RWPE2 (cell line): ENCODE data around the gene APOE.

Experiments used
- ATAC-seq: fragments of 200-7000 bp; cut with Tn5 transposase; 3 replicates; pipeline ENCODE4 v1.9.1; 2021; ENCODE audit warnings: low read depth
- DNase-seq: peaks from one replicate; pipeline ENCODE4 v3.0.0-alpha.2; 2020; ENCODE audit warnings: low spot score
- H3K27ac ChIP-seq: fragments of 450-650 bp; 2 replicates; pipeline ENCODE4 v1.5.1; 2017; ENCODE audit warnings: mild to moderate bottlenecking; ENCODE audit not compliant: poor library complexity, severe bottlenecking
- H3K27me3 ChIP-seq: fragments of 250-450 bp; sonication (Bioruptor Pico); 2 replicates; pipeline ENCODE4 v1.5.1; 2021; ENCODE audit warnings: mild to moderate bottlenecking, moderate library complexity; ENCODE audit not compliant: insufficient read depth, poor library complexity, severe bottlenecking
- H3K36me3 ChIP-seq: fragments of 250-450 bp; sonication (Bioruptor Pico); 2 replicates; pipeline ENCODE4 v1.5.1; 2020; ENCODE audit warnings: low read depth, mild to moderate bottlenecking, moderate library complexity
- H3K4me1 ChIP-seq: fragments of 250-450 bp; sonication (Bioruptor Pico); 2 replicates; pipeline ENCODE4 v1.5.1; 2021; ENCODE audit warnings: mild to moderate bottlenecking, moderate library complexity; ENCODE audit not compliant: insufficient read depth, poor library complexity, severe bottlenecking
- H3K4me3 ChIP-seq: fragments of 250-450 bp; sonication (Bioruptor Pico); 2 replicates; pipeline ENCODE4 v1.5.1; 2021; ENCODE audit warnings: mild to moderate bottlenecking, moderate library complexity; ENCODE audit not compliant: severe bottlenecking
- H3K9me3 ChIP-seq: fragments of 250-450 bp; sonication (Bioruptor Pico); 2 replicates; pipeline ENCODE4 v1.5.1; 2021; ENCODE audit warnings: mild to moderate bottlenecking, moderate library complexity; ENCODE audit not compliant: severe bottlenecking
- TF ChIP-seq, protein P1 (sequence below): fragments of 450-650 bp; IDR thresholded peaks from one replicate; pipeline ENCODE4 v1.5.1; 2017; ENCODE audit warnings: mild to moderate bottlenecking, moderate library complexity; ENCODE audit not compliant: poor library complexity, severe bottlenecking

Gene APOE

DNA sequence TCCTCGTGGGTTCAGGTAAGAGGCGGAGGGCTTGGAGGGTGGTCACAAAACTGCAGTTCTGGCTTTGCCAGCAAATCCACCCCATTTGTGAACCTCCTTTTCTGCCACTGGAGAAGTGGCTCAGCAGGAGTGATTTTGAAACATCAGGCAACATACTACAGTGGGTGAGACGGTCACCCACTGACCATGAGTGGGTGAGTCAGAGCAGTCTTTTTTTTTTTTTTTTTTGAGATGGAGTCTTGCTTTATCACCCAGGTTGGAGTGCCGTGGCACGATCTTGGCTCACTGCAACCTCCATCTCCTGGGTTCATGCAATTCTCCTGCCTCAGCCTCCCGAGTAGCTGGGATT lies 11.6 kb upstream of the APOE start:
- Histone ChIP-seq H3K4me3 (no peak overlapping the region), H3K36me3 (peaks cover 57% of the 10 kb centered on the region), H3K9me3 (no peaks in the 10 kb centered on the region), H3K27me3 (no peaks in the 10 kb centered on the region), H3K4me1 (peaks cover 6% of the 10 kb centered on the region), H3K27ac (no peak overlapping the region)
- TF ChIP-seq, protein P1, sequence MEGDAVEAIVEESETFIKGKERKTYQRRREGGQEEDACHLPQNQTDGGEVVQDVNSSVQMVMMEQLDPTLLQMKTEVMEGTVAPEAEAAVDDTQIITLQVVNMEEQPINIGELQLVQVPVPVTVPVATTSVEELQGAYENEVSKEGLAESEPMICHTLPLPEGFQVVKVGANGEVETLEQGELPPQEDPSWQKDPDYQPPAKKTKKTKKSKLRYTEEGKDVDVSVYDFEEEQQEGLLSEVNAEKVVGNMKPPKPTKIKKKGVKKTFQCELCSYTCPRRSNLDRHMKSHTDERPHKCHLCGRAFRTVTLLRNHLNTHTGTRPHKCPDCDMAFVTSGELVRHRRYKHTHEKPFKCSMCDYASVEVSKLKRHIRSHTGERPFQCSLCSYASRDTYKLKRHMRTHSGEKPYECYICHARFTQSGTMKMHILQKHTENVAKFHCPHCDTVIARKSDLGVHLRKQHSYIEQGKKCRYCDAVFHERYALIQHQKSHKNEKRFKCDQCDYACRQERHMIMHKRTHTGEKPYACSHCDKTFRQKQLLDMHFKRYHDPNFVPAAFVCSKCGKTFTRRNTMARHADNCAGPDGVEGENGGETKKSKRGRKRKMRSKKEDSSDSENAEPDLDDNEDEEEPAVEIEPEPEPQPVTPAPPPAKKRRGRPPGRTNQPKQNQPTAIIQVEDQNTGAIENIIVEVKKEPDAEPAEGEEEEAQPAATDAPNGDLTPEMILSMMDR, result no peak
- ATAC-seq, result no peak
- no peak for DNase-seq

DNA sequence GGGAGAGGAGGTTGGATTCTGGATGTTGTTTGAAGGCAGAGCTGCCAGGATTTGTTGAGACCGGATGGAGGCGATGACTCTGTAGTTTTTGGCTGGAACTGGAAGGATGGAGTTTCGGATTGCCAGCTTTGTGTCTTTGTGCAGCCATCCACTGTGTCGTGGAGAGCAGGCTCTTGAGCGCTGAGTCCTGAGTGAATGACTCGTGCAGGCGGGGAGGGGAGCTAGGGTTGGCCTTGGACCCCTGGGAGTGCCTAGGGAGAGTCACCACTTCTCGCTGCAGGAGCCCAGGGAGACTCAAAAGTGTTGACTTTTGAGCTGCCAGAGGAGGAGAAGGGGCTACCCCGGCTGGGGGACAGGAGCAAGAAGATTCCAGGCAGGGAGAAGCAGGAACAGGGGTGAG lies 10.7 kb upstream of the APOE start:
- ATAC-seq (no peak), DNase-seq (no peak)
- H3K27ac ChIP-seq, result no peak overlapping the region
- H3K4me1 ChIP-seq, result peaks cover 1% of the 10 kb centered on the region
- H3K27me3 ChIP-seq, result no peaks in the 10 kb centered on the region
- no peaks in the 10 kb centered on the region for H3K9me3 ChIP-seq
- TF ChIP-seq, protein P1, result no peak
- H3K4me3 ChIP-seq, result no peak overlapping the region
- H3K36me3 ChIP-seq, result peaks cover 64% of the 10 kb centered on the region

DNA sequence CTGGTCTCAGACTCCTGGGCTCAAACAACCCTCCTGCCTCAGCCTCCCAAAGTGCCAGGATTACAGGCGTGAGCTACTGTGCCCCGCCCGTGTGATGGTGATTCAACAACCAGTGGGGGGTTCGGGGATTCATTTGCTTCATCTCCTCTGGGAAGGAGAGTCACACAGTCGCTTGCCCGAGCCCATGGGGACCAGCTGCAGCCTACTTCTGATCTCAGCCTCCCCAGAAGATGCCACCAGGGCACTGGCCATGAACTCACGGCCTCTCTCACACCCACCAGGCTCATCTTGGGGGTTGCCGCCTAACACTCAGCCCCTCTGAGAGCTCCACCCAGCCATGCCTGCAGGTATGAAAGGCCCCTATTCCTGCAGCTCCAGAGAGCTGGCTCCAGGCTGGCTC lies 7.8 kb upstream of the APOE start:
- TF ChIP-seq, protein P1, result no peak
- H3K4me3 ChIP-seq, result no peak overlapping the region
- ATAC-seq, result no peak
- H3K4me1 ChIP-seq, result no peaks in the 10 kb centered on the region
- H3K9me3 ChIP-seq, result no peaks in the 10 kb centered on the region
- DNase-seq, result no peak
- H3K27ac ChIP-seq, result no peak overlapping the region
- H3K27me3 ChIP-seq, result no peaks in the 10 kb centered on the region
- H3K36me3 ChIP-seq, result peaks cover 86% of the 10 kb centered on the region

DNA sequence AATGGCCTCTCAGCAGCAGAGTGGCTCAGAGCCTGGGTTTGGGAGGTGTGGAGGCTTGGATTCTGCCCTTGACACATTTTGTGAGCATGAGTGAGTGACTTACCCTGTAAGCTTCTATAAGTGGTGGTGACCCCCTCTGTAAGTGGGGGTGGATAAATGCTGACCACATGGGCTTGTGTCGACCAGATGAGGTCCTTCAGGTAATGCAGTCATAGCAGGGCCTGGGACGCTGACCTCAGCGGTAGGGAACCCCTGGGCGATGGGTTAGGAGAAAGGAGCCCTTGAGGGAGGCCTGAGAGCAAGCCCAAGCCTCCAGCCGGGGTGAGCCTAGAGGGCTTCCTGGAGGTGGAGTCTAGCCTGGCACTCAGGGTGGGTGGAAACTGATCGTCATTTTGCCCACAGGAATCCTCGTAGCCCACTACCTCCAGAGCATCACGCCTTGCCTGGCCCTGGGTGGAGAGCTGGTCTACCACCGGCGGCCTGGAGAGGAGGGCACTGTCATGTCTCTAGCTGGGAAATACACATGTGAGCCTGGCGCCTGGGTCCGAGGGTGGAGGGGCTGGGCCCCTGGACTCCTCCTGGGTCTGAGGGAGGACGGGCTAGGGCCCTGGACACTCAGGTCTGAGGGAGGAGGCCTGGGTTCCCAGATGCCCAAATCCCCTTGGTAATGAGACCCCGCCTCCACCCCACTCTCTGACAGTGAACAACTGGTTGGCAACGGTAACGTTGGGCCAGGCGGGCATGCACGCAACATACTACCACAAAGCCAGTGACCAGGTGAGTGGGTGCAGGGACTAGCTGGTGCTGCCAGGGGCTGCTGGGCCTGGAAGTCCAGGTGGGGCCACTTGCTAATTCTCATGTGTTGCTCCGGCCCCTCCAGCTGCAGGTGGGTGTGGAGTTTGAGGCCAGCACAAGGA lies 5.0 kb upstream of the APOE start:
- ATAC-seq (no peak), DNase-seq (no peak)
- TF ChIP-seq, protein P1, result no peak
- H3K36me3 ChIP-seq, result peaks cover 63% of the 10 kb centered on the region
- H3K9me3 ChIP-seq, result no peaks in the 10 kb centered on the region
- H3K27ac ChIP-seq, result no peak overlapping the region
- H3K4me1 ChIP-seq, result no peaks in the 10 kb centered on the region
- no peak overlapping the region for H3K4me3 ChIP-seq
- H3K27me3 ChIP-seq, result no peaks in the 10 kb centered on the region

DNA sequence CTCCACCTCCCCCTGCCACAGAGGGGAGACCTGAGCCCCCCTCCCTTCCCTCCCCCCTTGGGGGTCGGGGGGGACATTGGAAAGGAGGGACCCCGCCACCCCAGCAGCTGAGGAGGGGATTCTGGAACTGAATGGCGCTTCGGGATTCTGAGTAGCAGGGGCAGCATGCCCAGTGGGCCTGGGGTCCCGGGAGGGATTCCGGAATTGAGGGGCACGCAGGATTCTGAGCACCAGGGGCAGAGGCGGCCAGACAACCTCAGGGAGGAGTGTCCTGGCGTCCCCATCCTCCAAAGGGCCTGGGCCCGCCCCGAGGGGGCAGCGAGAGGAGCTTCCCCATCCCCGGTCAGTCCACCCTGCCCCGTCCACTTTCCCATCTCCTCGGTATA lies 2.4 kb upstream of the APOE start:
- no peak overlapping the region for H3K4me3 ChIP-seq
- no peaks in the 10 kb centered on the region for H3K4me1 ChIP-seq
- no peak for ATAC-seq
- no peaks in the 10 kb centered on the region for H3K9me3 ChIP-seq
- no peak for DNase-seq
- no peaks in the 10 kb centered on the region for H3K27me3 ChIP-seq
- TF ChIP-seq, protein P1, result no peak
- H3K36me3 ChIP-seq, result peaks cover 42% of the 10 kb centered on the region
- no peak overlapping the region for H3K27ac ChIP-seq
